ENCODE data around the gene SORBS1. TPM values are rescaled to one million over a fixed set of nuclear protein-coding genes. Genes with fewer than 3 reads are reported as not detected.

Gene SORBS1
- total and polyA plus RNA-seq, 2 of the 13 experiments (the other 11 are each of a cell fraction or from before 2014, with no cell fraction given), result 16.8 to 39.8 TPM

- no peak for TF ChIP-seq ZNF441 (CRISPR knock-in tag; IDR thresholded peaks at IDR 0.05; ENCODE audit: borderline replicate concordance)
- TF ChIP-seq ZNF572 (CRISPR knock-in tag; IDR thresholded peaks at IDR 0.05), result no peak
- TF ChIP-seq GPN1 (CRISPR knock-in tag; IDR thresholded peaks at IDR 0.05; ENCODE audit: borderline replicate concordance), result no peak
- no peak for TF ChIP-seq MZF1 (CRISPR knock-in tag; IDR thresholded peaks at IDR 0.05; ENCODE audit: borderline replicate concordance)
- TF ChIP-seq GRHL1 (CRISPR knock-in tag; conservative IDR thresholded peaks at IDR 0.05), result no peak
- TF ChIP-seq ONECUT2 (CRISPR knock-in tag; IDR thresholded peaks at IDR 0.05), result no peak
- no peak for TF ChIP-seq ZNF660 (CRISPR knock-in tag; IDR thresholded peaks at IDR 0.05; ENCODE audit: borderline replicate concordance, low read depth)
- peak; percentile 16; the same call in 1 of the 2 replicates for TF ChIP-seq MEIS1 (CRISPR knock-in tag; IDR thresholded peaks at IDR 0.05; ENCODE audit: borderline replicate concordance)
- TF ChIP-seq ZNF570 (CRISPR knock-in tag; IDR thresholded peaks at IDR 0.05; ENCODE audit: borderline replicate concordance), result no peak
- 0 out of 2 replicates have a peak, but pooled peaks have one; percentile 4 for TF ChIP-seq REL (CRISPR knock-in tag; conservative IDR thresholded peaks at IDR 0.05)
- peak; percentile 50 for TF ChIP-seq ZEB1 (IDR thresholded peaks at IDR 0.05; ENCODE audit: insufficient replicate concordance, low read depth)
- TF ChIP-seq ZNF629 (CRISPR knock-in tag; conservative IDR thresholded peaks at IDR 0.05), result no peak
- no peak for TF ChIP-seq CAMTA2 (CRISPR knock-in tag; IDR thresholded peaks at IDR 0.05; ENCODE audit: borderline replicate concordance)
- TF ChIP-seq NFYC (CRISPR knock-in tag; IDR thresholded peaks at IDR 0.05), result no peak
- no peak for TF ChIP-seq KLF15 (CRISPR knock-in tag; IDR thresholded peaks at IDR 0.05; ENCODE audit: borderline replicate concordance)
- TF ChIP-seq HOXA7 (CRISPR knock-in tag; IDR thresholded peaks at IDR 0.05), result no peak
- TF ChIP-seq ZNF513 (CRISPR knock-in tag; conservative IDR thresholded peaks at IDR 0.05), result no peak
- no peak for TF ChIP-seq ZNF782 (CRISPR knock-in tag; IDR thresholded peaks at IDR 0.05; ENCODE audit: borderline replicate concordance)
- no peak for TF ChIP-seq SMAD9 (CRISPR knock-in tag; IDR thresholded peaks at IDR 0.05)
- TF ChIP-seq TBX2 (CRISPR knock-in tag; IDR thresholded peaks at IDR 0.05; ENCODE audit: borderline replicate concordance), result no peak
- no peak for TF ChIP-seq SUZ12 (IDR thresholded peaks at IDR 0.05; ENCODE audit: low read depth, low read length)
- TF ChIP-seq CHD4 (IDR thresholded peaks at IDR 0.05; ENCODE audit: borderline replicate concordance, low read length), result peak; percentile 29; the same call in 1 of the 2 replicates
- no peak for TF ChIP-seq RFX3 (CRISPR knock-in tag; IDR thresholded peaks at IDR 0.05)
- no peak for TF ChIP-seq ZNF431 (CRISPR knock-in tag; IDR thresholded peaks at IDR 0.05; ENCODE audit: borderline replicate concordance, low read depth)
- TF ChIP-seq KAT7 (CRISPR knock-in tag; IDR thresholded peaks at IDR 0.05; ENCODE audit: borderline replicate concordance), result no peak
- TF ChIP-seq ZNF432 (CRISPR knock-in tag; IDR thresholded peaks at IDR 0.05; ENCODE audit: borderline replicate concordance), result no peak
- no peak for TF ChIP-seq ZNF569 (CRISPR knock-in tag; IDR thresholded peaks at IDR 0.05; ENCODE audit: borderline replicate concordance)
Measured at GRCh38 chr10:95561864-95562177, 650 bp upstream of the SORBS1 start (continued).
